Urinary bladder (tissue), 4 donors: Measurements from ENCODE around the gene NTSR2. TPM values are rescaled to one million over a fixed set of nuclear protein-coding genes. Genes with fewer than 3 reads are reported as not detected.

Experiments
- DNase-seq: peaks from one replicate; pipeline ENCODE4 v3.0.0-alpha.2; 2015; ENCODE audit errors: extremely low spot score
- H3K27ac ChIP-seq: one replicate; pipeline ENCODE4 v1.5.1; 2013; ENCODE audit warnings: low read depth, mild to moderate bottlenecking, moderate library complexity
- H3K36me3 ChIP-seq: one replicate; pipeline ENCODE4 v1.6.1; 2013; ENCODE audit warnings: mild to moderate bottlenecking, moderate library complexity; ENCODE audit not compliant: insufficient read depth
- H3K4me1 ChIP-seq: one replicate; pipeline ENCODE4 v1.6.1; 2013; ENCODE audit warnings: mild to moderate bottlenecking, moderate library complexity; ENCODE audit not compliant: insufficient read depth
- H3K4me3 ChIP-seq: one replicate; pipeline ENCODE4 v1.5.1; 2013; ENCODE audit warnings: low read depth, low read length
- WGBS: extraction: QIAGEN DNeasy Blood & Tissue Kit; methylation state at CpG from one replicate; pipeline ENCODE4 v1.1.7; 2013; 5-methylcytosine and 5-hydroxymethylcytosine counted together
- polyA plus RNA-seq: library from polyadenylated mRNA; stranded (reverse); fragments of 200-250 nt; gene quantifications from one replicate; pipeline ENCODE4 v1.2.3, GENCODE V29; 2013
- total RNA-seq: library from RNA; depleted of rRNA; stranded (reverse); fragments of >200 nt; gene quantifications from one replicate; pipeline ENCODE4 v1.2.3, GENCODE V29; 2014
- donor health status: healthy with polysubstance abuse.
- donor health status: healthy.

NTSR2 gene
- total and polyA plus RNA-seq, 2 donors: 0.05 TPM; not detected in 1

GRCh38 chr2:11649093-11649492 lies 20.9 kb downstream of the NTSR2 start:
- no peak for DNase-seq
- Histone ChIP-seq H3K4me1 (no peaks in the 10 kb centered on the region), H3K36me3 (no peaks in the 10 kb centered on the region), H3K4me3 (no peak overlapping the region), H3K27ac (no peak overlapping the region)
- WGBS: 58% methylated on average over 2 of the region's 2 CpGs

- Histone ChIP-seq H3K4me3 (no peak overlapping the region), H3K27ac (no peak overlapping the region), H3K36me3 (no peaks in the 10 kb centered on the region), H3K4me1 (no peaks in the 10 kb centered on the region)
- WGBS: 70% methylated on average over 7 of the region's 7 CpGs
- DNase-seq: no peak
These were observed 22.0 kb downstream of the NTSR2 start for GRCh38 chr2:11647834-11648600.

DNA sequence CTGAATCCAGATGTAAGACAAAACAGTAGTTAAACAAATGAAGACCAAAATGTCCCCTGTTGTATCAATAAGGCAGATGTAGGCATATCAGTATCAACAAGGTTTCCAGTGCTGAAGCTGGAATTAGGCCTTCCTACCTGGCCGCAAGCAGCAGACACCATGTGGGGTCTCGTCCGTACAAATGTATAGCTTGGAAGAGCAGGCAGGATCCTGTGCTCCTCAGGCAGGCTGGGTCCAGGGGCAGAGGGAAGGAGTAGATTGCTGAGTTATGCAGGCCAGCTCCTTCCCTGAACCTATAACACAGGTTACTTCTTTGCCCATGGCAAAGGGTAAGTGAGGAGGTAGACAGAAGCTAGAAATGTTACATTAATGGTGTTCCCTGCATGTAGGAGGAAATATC lies 23.5 kb downstream of the NTSR2 start:
- DNase-seq: no peak
- Histone ChIP-seq H3K36me3 (no peaks in the 10 kb centered on the region), H3K4me3 (no peak overlapping the region), H3K27ac (no peak overlapping the region), H3K4me1 (no peaks in the 10 kb centered on the region)
- WGBS: 98% methylated on average over 3 of the region's 3 CpGs

DNA sequence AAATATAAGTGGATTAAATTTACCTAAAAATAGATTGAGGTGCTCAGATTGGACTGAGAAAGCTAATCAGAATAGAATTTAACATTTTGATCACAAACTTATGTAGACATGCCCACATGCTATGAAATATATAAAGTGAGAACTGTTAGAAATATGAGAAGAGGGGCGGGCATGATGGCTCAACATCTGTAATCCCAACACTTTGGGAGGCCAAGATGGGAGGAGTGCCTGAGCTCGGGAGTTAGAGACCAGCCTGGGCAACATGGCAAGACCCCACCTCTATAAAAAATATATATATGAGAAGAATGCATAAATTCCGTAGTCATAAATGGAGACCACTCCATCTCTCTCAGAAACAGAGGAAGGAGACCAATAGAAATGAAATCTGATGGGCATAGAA lies 25.7 kb downstream of the NTSR2 start:
- H3K27ac ChIP-seq: no peak overlapping the region
- H3K4me3 ChIP-seq: no peak overlapping the region
- H3K4me1 ChIP-seq: no peaks in the 10 kb centered on the region
- WGBS: 89% methylated on average over 3 of the region's 3 CpGs
- DNase-seq: no peak
- no peaks in the 10 kb centered on the region for H3K36me3 ChIP-seq

DNA sequence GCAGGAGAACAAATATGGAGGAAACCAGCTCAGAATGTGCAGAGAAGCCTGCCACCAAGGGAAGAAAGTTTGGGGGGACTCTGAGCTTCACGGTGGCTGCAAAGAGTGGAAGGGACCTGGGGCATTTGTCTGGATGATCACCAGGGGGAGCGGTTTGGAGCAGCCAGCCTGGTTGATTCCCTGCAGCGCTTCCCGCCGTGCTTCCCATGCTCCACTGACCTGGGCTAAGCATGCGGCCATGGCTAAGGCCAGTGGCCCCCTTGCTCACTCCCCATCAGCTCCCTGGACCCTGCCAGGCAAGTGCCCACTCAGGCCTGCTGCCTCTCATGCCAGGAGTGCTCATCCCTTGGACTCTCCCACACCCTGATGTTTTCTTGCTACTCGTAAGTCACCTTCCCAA lies 27.0 kb downstream of the NTSR2 start:
- Histone ChIP-seq H3K4me3 (no peak overlapping the region), H3K27ac (no peak overlapping the region), H3K36me3 (no peaks in the 10 kb centered on the region), H3K4me1 (no peaks in the 10 kb centered on the region)
- WGBS: 84% methylated on average over 7 of the region's 7 CpGs
- DNase-seq: no peak

GRCh38 chr2:11640132-11640531 lies 29.9 kb downstream of the NTSR2 start:
- Histone ChIP-seq H3K4me3 (no peak overlapping the region), H3K36me3 (no peaks in the 10 kb centered on the region), H3K27ac (no peak overlapping the region), H3K4me1 (no peaks in the 10 kb centered on the region)
- WGBS: 95% methylated on average over 27 of the region's 27 CpGs
- DNase-seq: no peak

DNA sequence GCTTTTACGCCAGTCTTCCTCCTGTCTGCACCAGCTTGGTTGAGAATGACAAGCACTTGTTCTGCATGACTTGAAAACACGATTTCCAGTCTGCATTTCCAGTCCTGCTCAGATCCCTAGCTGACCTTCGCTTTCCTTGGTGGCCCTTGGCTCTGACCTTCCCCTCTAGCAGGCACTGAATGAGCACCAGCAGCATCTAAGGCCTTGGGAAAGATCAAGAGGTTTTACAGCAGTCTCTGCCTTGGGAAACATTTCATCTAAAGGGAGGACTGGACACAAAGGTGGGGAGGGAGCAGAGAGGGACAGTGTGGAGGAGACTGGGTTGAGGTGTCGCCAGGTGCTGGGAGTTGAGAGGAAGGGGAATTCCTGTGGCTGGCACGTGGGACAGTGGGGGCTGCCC lies 30.5 kb downstream of the NTSR2 start:
- Histone ChIP-seq H3K36me3 (no peaks in the 10 kb centered on the region), H3K27ac (no peak overlapping the region), H3K4me1 (no peaks in the 10 kb centered on the region), H3K4me3 (no peak overlapping the region)
- no peak for DNase-seq
- WGBS: 80% methylated on average over 5 of the region's 5 CpGs

DNA sequence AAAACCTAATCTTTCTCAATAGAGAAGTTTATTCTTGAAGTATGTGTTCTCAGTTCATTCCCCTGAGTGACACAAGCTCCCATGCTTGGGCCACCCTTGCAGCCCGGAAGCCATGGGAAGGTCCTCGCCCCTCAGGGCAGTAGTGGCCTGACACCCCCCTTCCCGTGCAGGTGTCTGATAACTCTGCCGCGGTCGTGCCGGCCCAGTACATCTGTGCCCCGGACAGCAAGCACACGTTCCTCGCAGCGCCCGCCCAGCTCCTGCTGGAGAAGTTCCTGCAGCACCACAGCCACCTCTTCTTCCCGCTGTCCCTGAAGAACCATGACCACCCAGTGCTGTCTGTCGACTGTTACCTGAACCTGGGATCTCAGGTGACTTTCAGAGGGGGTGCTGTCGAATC lies 32.4 kb downstream of the NTSR2 start:
- DNase-seq: no peak
- Histone ChIP-seq H3K36me3 (no peaks in the 10 kb centered on the region), H3K27ac (no peak overlapping the region), H3K4me1 (no peaks in the 10 kb centered on the region), H3K4me3 (no peak overlapping the region)
- 91% methylated on average over 15 of the region's 15 CpGs for WGBS

DNA sequence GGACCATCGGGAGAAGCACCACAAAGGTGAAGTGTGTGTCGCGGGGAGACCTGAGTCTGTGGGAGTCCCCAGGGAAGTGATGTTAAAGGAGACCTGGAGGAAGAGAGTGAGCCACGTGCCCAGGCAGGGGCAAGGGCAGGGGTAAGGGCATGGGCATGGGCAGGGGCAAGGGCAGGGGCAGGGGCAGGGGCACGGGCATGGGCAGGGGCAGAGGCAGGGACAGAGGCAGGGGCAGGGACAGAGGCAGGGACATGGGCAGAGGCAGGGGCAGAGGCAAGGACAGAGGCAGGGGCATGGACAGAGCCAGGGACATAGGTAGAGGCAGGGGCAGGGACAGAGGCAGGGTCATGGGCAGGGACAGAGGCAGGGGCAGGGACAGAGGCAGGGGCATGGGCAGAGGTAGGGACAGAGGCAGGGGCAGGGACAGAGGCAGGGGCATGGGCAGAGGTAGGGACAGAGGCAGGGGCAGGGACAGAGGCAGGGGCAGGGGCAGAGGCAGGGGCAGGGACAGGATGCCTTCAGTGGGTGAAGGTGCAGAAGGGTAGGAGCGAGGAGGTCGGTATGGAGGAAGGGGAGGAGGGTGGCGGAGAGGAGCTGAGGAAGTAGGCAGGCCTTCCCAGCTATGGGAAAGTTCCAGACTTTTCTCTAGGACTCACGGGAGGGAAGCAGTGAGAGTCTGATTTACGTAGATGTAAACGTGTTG lies 33.3 kb downstream of the NTSR2 start:
- H3K27ac ChIP-seq: no peak overlapping the region
- H3K36me3 ChIP-seq: no peaks in the 10 kb centered on the region
- 83% methylated on average over 11 of the region's 11 CpGs for WGBS
- no peak for DNase-seq
- H3K4me3 ChIP-seq: no peak overlapping the region
- H3K4me1 ChIP-seq: no peaks in the 10 kb centered on the region

DNA sequence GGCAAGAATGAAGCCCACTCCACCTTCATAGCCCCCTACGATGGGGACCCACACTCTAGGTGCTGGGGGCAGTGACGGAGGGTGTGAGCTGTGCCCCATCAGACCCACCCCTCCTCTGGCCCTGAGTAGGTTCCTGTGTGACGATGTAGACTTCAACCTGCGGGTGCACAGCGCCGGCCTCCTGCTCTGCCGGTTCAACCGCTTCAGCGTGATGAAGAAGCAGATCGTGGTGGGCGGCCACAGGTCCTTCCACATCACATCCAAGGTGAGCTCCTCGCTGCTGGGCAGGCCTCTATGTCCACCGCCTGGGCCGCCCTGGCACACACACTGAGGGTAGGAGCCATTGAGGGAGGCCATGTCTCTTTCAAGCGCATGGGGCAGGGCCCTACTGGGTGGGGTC lies 34.9 kb downstream of the NTSR2 start:
- DNase-seq: no peak
- no peak overlapping the region for H3K4me3 ChIP-seq
- H3K27ac ChIP-seq: no peak overlapping the region
- no peaks in the 10 kb centered on the region for H3K36me3 ChIP-seq
- 94% methylated on average over 15 of the region's 15 CpGs for WGBS
- H3K4me1 ChIP-seq: no peaks in the 10 kb centered on the region

DNA sequence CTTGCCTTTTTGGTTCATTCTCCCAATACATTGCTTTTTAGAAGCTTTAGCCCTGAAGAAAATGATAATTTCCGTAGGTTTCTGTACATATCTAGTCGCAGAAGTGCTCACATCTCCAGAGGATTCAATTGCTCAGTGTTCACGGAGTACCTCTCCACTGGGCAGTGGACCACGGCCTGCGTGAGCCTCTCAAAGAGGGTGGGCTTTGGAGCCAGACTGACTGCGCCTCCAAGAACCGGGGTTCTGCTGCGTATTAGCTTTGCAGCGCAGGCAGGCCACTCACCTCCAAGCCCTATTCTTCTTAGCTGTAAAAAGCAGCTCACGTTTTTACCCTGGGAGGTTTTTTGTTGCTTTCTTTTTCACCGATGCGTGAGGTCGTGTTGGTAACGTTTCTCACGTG lies 35.4 kb downstream of the NTSR2 start:
- Histone ChIP-seq H3K4me3 (no peak overlapping the region), H3K27ac (no peak overlapping the region), H3K4me1 (no peaks in the 10 kb centered on the region), H3K36me3 (no peaks in the 10 kb centered on the region)
- WGBS: 88% methylated on average over 15 of the region's 15 CpGs
- no peak for DNase-seq

DNA sequence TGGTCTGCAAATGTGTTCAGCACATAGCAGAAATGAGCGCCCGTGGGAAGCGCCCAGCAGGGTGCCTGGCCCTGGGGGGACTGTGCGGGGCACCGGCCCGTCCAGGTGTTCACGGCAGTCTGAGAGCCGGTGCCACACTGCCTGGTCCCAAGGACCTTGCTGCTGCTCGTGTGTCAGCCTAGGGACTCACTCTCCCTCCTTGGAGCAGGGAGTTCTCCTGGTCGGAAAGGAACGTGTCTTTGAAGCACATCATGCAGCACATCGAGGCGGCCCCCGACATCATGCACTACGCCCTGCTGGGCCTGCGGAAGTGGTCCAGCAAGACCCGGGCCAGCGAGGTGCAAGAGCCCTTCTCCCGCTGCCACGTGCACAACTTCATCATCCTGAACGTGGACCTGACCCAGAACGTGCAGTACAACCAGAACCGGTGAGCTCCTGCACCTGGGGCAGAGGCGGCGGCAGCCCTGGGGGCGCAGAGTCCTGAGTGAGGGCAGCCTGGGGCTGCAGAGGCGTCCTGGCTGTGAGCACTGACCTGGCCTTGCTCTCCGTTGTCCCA lies 36.0 kb downstream of the NTSR2 start:
- no peak overlapping the region for H3K4me3 ChIP-seq
- no peak for DNase-seq
- WGBS: 93% methylated on average over 28 of the region's 28 CpGs
- no peak overlapping the region for H3K27ac ChIP-seq
- no peaks in the 10 kb centered on the region for H3K4me1 ChIP-seq
- H3K36me3 ChIP-seq: no peaks in the 10 kb centered on the region

DNA sequence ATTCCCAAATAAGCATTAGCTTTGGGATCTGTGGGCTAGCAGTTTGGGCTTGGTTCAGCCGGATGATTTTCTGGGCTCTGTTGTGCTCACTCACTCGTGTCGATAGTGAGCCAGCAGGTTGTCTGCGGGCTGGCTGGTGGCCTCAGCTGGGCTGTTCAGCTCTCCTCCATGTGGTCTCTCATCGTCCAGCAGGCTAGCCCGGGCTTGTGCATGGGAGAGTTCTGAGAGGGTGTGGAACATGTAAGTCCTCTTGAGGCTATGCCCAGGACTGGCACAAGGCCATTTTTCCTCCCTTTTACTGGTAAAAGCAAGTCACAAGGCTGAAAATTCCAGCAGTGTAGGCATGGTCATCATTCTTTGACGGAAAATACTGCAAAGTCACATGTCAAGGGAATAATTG lies 38.5 kb downstream of the NTSR2 start:
- H3K4me3 ChIP-seq: no peak overlapping the region
- WGBS: 88% methylated on average over 7 of the region's 7 CpGs
- H3K4me1 ChIP-seq: no peaks in the 10 kb centered on the region
- H3K27ac ChIP-seq: no peak overlapping the region
- no peak for DNase-seq
- H3K36me3 ChIP-seq: no peaks in the 10 kb centered on the region

GRCh38 chr2:11630855-11631254 lies 39.1 kb downstream of the NTSR2 start:
- no peaks in the 10 kb centered on the region for H3K36me3 ChIP-seq
- no peaks in the 10 kb centered on the region for H3K4me1 ChIP-seq
- 90% methylated on average over 4 of the region's 4 CpGs for WGBS
- no peak overlapping the region for H3K4me3 ChIP-seq
- H3K27ac ChIP-seq: no peak overlapping the region
- DNase-seq: no peak
